ENCODE measurements around the gene TBC1D22A.

GRCh38 chr22:47089374-47089773 lies 326.9 kb downstream of the TBC1D22A start:
- TF ChIP-seq CTCF (IDR thresholded peaks at IDR 0.05) (no peak), POLR2A (IDR thresholded peaks at IDR 0.05) (no peak), EP300 (IDR thresholded peaks at IDR 0.05) (no peak)

All from ovary (tissue), 3 donors.